HG03097 (cell line): ENCODE measurements around the gene PPP1R12B.

Source experiments
- ATAC-seq: cut with Tn5 transposase; IDR thresholded peaks from one replicate; pipeline ENCODE4 v1.9.1; 2021; ENCODE audit not compliant: unreplicated experiment, low FRiP score

The PPP1R12B gene, protein sequence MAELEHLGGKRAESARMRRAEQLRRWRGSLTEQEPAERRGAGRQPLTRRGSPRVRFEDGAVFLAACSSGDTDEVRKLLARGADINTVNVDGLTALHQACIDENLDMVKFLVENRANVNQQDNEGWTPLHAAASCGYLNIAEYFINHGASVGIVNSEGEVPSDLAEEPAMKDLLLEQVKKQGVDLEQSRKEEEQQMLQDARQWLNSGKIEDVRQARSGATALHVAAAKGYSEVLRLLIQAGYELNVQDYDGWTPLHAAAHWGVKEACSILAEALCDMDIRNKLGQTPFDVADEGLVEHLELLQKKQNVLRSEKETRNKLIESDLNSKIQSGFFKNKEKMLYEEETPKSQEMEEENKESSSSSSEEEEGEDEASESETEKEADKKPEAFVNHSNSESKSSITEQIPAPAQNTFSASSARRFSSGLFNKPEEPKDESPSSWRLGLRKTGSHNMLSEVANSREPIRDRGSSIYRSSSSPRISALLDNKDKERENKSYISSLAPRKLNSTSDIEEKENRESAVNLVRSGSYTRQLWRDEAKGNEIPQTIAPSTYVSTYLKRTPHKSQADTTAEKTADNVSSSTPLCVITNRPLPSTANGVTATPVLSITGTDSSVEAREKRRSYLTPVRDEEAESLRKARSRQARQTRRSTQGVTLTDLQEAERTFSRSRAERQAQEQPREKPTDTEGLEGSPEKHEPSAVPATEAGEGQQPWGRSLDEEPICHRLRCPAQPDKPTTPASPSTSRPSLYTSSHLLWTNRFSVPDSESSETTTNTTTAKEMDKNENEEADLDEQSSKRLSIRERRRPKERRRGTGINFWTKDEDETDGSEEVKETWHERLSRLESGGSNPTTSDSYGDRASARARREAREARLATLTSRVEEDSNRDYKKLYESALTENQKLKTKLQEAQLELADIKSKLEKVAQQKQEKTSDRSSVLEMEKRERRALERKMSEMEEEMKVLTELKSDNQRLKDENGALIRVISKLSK

DNA sequence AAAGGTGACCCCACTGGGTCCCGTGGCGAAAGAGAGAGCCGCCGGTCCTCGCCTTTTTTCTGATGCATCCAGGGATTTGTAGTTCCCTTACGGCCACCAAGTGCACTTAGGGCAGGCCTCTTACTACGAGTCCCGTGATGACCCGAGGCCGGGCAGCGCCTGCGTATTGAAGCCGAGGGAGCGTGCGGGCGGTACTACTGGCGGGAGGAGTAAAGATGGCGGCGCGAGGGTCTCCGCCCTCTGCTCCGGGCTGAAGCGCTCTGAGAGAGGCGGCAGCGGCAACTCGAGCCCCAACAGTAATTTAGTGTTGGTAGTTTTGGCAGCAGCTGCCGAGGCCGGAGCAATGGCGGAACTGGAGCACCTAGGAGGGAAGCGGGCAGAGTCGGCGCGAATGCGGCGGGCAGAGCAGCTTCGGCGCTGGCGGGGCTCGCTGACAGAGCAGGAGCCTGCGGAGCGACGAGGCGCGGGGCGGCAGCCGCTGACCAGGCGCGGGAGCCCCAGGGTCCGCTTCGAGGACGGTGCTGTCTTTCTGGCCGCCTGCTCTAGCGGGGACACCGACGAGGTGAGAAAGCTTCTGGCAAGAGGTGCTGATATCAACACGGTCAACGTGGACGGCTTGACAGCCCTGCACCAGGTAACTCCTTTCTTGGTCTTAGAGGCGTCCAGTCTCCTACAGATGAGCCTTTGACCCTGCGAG lies at the start of gene PPP1R12B:
Gene PPP1R12B (plus strand): TSS at position 191 of the 697 bp plus-strand sequence. CDS start 153 bp downstream, at position 344.
- ATAC-seq: peak; percentile 94

DNA sequence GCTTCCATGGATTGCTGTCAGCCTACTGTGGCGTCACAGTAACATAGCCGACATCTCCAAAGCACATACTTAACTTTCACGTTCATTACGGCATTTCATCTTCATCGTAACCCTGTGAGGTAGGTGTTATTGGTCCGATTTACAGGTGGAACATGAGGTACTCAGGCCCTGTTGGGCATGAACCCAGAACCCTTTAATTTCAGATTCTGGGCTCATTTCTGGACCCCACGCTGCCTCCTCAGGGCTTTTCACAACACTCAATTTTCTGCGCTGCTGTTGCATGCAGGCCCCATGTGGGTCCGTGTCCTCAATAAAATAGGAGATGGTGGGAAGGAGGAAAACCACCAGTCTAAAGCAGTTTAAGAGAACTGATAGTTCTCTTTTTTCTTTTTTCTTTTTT lies 46.3 kb upstream of the PPP1R12B start:
- no peak for ATAC-seq

DNA sequence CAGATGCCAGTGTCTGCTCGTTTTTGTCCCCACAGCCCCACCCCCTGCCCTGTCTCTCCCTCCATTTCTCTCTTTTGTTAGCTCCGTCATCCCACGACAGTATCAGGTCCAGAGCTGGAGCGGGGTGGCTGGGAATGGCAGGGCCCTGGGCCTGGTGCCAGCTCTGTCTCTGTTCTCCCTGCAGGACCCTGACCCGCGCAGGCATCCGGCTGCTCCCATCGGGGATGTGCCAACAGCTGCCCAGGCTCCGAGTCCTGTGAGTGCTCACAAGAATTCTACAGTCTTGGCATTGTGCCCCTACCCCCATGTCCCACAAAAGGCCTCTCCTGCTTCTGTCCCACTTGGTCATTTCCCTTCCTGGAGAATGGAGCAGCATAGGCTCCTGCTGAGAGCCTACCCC lies 44.1 kb upstream of the PPP1R12B start:
- no peak for ATAC-seq

DNA sequence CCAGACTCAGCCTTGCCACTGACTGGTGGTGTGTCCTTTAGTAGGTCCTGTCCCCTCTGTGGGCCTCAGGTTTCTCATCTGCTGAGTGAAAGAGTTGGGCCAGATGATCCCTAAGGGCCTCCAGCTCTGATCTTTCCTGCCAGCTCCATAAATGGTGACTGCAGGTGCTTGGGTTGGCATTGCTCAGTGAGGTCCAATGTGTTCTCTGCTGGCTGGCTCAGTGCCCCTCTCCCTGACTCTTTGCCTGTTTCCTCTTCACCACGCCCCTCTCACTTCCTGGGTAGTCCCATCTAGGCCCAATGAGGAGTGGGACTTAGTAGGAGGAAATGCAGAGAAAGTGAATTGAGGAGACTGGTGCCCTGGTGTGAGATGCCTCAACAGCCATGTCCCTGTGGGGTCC lies 43.3 kb upstream of the PPP1R12B start:
- no peak for ATAC-seq

DNA sequence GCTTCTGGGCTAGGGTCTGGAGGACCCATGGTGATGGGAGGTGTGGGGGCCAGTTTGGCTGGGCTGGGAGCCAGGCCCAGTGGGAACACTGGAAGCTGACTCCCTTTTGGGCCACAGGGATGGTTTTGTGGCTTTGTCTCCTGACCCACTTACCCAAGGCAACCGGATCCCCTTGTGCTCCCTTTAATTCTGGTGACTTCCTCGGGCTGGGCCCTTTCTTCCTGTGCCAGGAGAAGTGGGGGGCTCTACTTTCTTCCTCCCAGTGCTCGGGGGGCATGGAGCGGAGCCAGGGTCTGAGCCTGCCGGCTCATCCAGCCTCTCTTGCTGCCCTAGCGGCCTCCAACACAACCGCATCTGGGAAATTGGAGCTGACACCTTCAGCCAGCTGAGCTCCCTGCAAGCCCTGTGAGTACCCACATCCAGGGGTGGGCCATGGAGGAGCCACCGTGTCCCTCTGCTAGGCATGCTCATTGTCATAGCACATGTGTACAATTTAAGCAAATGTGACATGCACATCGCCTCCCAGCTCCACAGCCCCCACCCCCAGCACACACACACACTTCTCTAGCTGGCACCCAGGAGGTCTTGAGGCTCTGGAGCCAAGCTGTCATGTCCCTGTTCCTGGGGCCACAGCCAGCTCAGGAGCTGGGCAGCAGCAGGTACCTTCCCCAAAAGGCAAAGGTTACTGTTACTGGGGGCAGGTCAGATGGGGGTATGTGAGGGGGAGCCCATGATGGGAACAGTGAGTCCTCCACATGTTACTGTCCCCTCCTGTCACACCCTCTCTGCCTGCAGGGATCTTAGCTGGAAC lies 41.8 kb upstream of the PPP1R12B start:
- no peak for ATAC-seq

DNA sequence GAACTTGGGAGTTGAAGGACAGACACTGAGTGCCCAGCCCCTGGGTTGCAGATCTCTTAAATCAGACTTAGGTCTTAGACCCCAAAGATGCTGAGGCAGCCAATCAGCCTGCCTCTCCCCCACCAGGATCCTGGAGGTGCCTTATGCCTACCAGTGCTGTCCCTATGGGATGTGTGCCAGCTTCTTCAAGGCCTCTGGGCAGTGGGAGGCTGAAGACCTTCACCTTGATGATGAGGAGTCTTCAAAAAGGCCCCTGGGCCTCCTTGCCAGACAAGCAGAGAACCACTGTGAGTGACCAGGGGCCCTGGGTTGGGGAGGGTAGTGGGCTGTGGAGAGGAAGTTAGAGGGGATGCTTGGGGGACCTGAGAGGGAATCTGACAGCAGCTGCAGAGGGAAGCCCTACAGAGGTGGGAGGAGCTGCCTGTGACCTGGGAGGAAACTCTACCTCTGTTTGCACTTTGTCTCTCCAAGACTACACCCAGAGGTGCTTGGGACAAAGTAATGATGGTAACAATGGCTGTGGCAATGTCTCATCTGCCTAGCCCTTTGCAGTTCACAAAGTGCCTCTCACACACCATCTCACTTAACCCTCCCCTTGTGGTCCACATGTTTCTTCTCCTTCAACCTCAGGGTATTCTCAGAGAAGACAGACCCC lies 38.3 kb upstream of the PPP1R12B start:
- no peak for ATAC-seq

DNA sequence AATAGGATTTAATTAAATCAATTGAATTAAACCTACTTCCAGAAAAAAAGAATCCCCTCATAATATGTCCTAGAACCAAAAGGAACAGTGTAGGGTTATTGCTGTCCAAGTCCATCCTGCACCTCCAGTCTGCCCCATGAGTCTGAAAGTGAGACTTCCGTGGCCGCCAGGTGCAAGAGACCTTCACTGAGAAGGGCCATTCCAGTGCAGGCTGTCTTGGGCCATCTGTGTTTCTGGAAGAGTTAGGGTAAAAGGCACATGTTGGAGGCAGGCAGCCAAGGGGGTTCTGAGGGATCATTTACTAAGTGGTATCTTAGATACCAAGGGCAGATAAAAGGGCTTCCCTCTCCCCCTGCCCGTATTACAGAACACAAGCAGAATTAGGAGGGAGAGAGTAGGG lies 37.8 kb upstream of the PPP1R12B start:
- no peak for ATAC-seq

DNA sequence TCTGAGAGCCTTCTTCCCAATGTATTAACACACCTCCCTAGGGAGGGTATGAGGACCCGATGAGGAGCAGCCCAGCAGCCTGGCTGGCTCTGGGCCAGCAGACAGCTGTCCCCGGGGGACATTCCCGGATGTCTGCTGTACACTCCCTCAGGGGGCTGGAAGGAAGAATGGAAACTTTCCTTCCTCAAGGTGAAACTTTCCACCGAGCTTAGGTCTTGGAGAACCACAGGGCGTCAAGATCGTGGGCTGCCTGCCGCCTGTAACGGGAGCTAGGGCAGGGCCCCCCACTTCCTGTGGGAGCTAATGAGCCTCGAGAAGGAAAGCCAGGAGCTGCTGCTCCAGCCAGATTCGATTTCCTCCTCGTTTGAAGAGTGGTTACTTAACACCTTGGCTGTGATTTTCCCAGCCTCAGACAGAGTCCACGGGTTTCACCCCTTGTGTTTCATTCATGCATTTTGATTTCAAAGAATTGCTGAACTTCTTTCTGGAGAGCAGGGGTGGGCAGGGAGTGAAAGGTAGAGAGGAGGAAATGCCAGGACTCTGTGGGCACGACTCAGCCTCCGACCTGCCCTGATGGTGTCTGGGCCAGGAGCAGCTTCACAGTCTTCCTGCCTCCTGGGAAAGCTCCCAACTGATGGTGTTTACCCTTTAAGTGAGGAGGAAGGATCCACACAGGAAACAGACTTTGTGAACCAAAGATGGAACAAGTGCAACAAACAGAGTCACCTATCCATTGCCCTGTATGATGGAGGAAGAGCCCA lies 36.4 kb upstream of the PPP1R12B start:
- ATAC-seq: no peak

DNA sequence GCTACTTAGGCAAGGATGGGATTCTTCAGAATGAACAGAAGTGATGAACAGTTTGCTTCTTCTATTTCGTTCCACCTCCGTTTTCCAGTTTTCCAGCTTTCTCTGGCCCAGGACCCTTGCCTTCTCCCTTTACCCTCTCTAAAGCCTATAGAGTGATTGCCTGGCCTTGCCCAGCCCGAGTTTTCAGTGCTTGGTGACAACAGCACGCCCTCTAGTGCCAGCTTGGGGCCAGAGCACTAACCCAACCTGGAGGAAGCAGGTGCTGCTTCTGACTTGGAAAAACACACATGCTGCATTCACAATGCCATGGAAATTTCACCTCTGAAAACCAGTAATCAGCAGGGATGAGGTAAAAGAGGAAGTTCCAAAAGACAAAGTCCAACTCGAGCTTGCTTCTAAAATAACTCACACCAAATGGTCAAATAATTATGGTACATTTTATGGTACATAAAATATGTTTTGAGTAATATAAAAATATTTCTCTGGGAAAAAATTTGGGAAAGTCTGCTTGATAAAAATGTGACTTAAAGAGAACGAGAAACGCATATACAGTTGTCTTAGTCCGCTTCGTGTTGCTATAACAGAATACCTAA lies 32.8 kb upstream of the PPP1R12B start:
- ATAC-seq: no peak

DNA sequence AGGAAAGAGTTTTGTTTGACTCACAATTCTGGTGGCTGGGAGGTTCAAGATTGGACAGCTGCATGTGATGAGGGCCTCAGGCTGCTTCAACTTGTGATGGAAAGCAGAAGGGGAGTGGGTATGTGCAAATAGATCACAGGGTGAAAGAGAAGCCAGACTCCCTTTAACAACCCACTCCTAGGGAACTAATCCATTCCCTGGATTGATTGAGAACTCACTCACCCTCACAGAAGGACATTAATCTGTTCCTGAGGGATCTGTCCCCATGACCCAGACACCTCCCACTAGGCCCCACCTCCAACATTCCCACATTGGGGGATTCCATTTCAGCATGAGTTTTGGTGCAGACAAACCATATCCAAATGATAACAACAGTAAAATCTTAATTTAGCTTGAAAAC lies 32.3 kb upstream of the PPP1R12B start:
- no peak for ATAC-seq

DNA sequence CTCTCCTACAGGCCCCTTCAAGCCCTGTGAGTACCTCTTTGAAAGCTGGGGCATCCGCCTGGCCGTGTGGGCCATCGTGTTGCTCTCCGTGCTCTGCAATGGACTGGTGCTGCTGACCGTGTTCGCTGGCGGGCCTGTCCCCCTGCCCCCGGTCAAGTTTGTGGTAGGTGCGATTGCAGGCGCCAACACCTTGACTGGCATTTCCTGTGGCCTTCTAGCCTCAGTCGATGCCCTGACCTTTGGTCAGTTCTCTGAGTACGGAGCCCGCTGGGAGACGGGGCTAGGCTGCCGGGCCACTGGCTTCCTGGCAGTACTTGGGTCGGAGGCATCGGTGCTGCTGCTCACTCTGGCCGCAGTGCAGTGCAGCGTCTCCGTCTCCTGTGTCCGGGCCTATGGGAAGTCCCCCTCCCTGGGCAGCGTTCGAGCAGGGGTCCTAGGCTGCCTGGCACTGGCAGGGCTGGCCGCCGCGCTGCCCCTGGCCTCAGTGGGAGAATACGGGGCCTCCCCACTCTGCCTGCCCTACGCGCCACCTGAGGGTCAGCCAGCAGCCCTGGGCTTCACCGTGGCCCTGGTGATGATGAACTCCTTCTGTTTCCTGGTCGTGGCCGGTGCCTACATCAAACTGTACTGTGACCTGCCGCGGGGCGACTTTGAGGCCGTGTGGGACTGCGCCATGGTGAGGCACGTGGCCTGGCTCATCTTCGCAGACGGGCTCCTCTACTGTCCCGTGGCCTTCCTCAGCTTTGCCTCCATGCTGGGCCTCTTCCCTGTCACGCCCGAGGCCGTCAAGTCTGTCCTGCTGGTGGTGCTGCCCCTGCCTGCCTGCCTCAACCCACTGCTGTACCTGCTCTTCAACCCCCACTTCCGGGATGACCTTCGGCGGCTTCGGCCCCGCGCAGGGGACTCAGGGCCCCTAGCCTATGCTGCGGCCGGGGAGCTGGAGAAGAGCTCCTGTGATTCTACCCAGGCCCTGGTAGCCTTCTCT lies 30.3 kb upstream of the PPP1R12B start:
- no peak for ATAC-seq

DNA sequence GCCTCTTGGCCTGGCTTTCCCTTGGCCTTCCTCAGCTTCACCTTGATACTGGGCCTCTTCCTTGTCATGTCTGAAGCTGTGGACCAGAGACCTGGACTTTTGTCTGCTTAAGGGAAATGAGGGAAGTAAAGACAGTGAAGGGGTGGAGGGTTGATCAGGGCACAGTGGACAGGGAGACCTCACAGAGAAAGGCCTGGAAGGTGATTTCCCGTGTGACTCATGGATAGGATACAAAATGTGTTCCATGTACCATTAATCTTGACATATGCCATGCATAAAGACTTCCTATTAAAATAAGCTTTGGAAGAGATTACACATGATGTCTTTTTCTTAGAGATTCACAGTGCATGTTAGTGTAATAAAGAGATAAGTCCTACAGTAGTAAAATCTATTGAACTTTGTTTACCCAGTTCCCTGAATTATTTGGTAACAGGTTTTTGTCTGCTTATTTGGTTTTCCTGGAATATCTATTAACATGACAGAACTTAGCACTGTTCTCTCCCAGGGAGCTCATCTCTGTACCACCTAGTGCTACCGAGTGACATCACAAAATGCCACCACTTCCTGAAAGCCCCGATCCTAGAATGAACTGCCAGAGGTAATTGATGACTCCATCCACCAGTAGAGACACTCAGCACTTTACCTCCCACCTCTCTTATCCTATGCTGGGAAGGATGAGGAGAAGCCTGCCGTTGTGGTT lies 29.0 kb upstream of the PPP1R12B start:
- no peak for ATAC-seq

DNA sequence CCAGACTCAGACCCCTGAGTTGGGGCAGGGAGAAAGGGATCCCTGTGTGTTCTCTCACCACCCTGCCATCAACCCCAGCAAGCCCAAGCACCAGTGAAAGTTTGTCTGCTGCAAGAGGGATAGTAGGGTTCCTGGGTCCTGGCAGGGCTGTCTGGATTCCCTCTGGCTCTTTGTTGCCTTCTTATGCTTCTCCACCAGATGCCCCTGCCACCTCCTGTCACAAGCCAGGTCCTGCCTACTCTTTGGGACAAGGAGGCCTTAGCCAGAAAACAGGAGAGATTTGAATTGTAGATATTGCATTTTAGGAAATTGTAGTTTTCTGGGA lies 28.5 kb upstream of the PPP1R12B start:
- ATAC-seq: no peak

DNA sequence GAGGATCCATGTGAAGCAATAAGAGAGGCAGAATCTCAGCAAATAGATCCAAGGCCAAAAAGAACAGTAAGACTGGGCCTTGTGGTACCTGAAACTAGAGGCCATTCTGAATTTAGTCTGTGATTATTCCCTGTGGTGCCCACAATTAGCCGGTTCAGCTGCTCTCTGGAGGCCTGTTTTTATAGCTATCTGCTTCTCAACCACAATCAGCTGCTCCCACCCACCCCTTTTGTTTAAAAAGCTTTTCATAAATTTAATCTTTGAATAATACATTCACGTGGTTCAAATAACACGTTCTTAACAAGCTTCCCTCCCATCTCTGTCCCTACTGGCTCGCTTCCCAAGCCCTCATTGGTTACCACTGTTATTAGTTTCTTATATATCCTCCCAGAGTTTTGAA lies 24.8 kb upstream of the PPP1R12B start:
- no peak for ATAC-seq

DNA sequence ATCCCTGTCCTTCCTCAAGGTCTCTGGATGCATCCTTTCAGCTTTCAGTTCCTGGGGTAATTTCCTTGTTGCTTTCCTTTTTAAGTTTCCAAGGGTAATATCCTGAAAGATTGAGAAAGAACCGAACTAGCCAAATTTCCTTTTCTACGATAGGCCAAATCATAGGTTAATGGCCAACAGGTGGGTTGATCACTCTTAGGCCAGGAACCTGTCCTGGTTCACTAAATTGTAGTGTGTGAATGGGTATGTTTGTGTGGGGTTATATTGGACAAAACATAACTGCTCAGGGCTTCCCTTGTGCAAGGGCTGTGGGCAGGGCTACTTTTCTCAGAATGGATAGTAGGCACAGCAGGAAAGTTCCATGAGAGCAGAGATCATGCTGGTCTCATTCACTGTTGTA lies 23.9 kb upstream of the PPP1R12B start:
- no peak for ATAC-seq

DNA sequence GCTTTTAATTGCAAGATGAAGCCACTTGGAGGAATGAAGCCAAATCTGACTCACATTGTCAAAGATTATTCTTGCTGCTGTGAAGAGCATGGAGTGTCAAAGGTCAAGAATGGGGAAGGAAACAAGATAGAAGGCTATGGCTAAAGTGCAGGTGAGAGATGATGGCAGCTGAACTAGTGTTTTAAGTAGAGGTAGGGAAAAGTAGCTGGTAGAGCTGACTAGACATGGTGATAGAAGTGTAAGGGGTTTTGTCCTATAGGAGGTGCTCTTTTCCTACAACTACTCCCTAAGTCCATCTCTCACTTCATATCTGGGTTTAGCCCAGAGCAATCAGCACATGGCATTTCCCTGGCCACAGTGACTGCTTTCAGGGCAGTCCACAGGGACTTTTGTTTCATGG lies 18.6 kb upstream of the PPP1R12B start:
- no peak for ATAC-seq

DNA sequence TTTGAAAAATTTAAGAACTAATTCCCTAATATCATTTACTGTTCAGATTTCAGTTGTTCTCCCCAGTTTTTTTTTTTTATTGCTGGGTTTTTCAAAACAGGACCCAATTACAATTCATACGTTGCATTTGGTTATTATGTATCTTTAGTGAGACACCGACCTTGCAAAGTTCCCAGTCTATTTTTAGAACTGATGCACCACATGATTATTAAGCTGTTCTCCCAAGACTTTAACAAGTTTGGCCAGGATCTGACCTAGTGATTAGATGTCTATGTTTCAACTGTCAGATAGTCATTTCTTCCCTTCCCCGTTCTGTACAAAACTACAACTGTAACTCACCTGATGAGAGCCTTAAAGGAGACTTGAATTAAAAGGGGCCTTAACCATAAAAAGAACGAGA lies 14.6 kb upstream of the PPP1R12B start:
- ATAC-seq: no peak
